Mucosa of gallbladder (tissue), 1 donor: Measurements from ENCODE around the gene RTP2. TPM values are rescaled to one million over a fixed set of nuclear protein-coding genes. Genes with fewer than 3 reads are reported as not detected.
"Not testable (repeated sequence)": the region's sequence is repeated elsewhere in the genome, so short reads cannot be mapped to it uniquely, and the experiment has no call there.

Experiments used
- DNase-seq: peaks from one replicate; pipeline ENCODE4 v3.0.0-alpha.2; 2020; ENCODE audit warnings: low spot score
- total RNA-seq: library from RNA; stranded (reverse); gene quantifications from one replicate; pipeline ENCODE4 v1.2.1, GENCODE V29; 2021
- donor health status: DM: no; HTN: no; CAD: no.

The RTP2 gene
- total RNA-seq, 1 donor from 2014 or later: not detected

GRCh38 chr3:187714404-187714979, 12.1 kb upstream of the RTP2 start:
- DNase-seq: peak; percentile 85

GRCh38 chr3:187713504-187713903, 11.1 kb upstream of the RTP2 start:
- no peak for DNase-seq

- no peak for DNase-seq
These were observed 6.8 kb upstream of the RTP2 start for GRCh38 chr3:187709155-187709554.

- no peak for DNase-seq
These were observed 6.3 kb upstream of the RTP2 start for GRCh38 chr3:187708696-187709095.

GRCh38 chr3:187706971-187707370, 4.6 kb upstream of the RTP2 start:
- no peak for DNase-seq

GRCh38 chr3:187705164-187705563, 2.8 kb upstream of the RTP2 start:
- DNase-seq: no peak

GRCh38 chr3:187700249-187700648, 2.1 kb downstream of the RTP2 start:
- no peak for DNase-seq

GRCh38 chr3:187698499-187699399, 3.6 kb downstream of the RTP2 start:
- no peak for DNase-seq

GRCh38 chr3:187696021-187696420, 6.3 kb downstream of the RTP2 start:
- no peak for DNase-seq

- DNase-seq: no peak
These were observed 6.9 kb downstream of the RTP2 start for GRCh38 chr3:187695449-187695848.

GRCh38 chr3:187694801-187695200, 7.6 kb downstream of the RTP2 start:
- DNase-seq: no peak

GRCh38 chr3:187693431-187693830, 8.9 kb downstream of the RTP2 start:
- no peak for DNase-seq

- DNase-seq: no peak
These were observed 12.4 kb downstream of the RTP2 start for GRCh38 chr3:187689984-187690383.

GRCh38 chr3:187686621-187687273, 15.6 kb downstream of the RTP2 start:
- no peak for DNase-seq

- DNase-seq: no peak
These were observed 16.4 kb downstream of the RTP2 start for GRCh38 chr3:187685948-187686347.

- DNase-seq: no peak
These were observed 17.5 kb downstream of the RTP2 start for GRCh38 chr3:187684880-187685279.

- DNase-seq: no peak
These were observed 17.9 kb downstream of the RTP2 start for GRCh38 chr3:187684444-187684843.

- DNase-seq: not testable (repeated sequence)
These were observed 20.6 kb downstream of the RTP2 start for GRCh38 chr3:187681756-187682155.

- DNase-seq: peak; percentile 73
These were observed 22.5 kb downstream of the RTP2 start for GRCh38 chr3:187679638-187680396.

GRCh38 chr3:187678726-187679268, 23.6 kb downstream of the RTP2 start:
- peak; percentile 41 for DNase-seq

GRCh38 chr3:187677604-187678003, 24.8 kb downstream of the RTP2 start:
- DNase-seq: no peak

GRCh38 chr3:187673012-187673411, 29.3 kb downstream of the RTP2 start:
- DNase-seq: no peak
